IPS-18c (cell line): ENCODE data around the gene TCF25.
"Not testable (repeated sequence)": the region's sequence is repeated elsewhere in the genome, so short reads cannot be mapped to it uniquely, and the experiment has no call there.

ENCODE experiments used
- H3K4me3 ChIP-seq: 2 replicates; pipeline ENCODE4 v1.7.0; 2013; ENCODE audit warnings: low read depth, mild to moderate bottlenecking, low read length, moderate library complexity; ENCODE audit not compliant: insufficient read depth
- H3K9me3 ChIP-seq: one replicate; pipeline ENCODE4 v1.6.1; 2013; ENCODE audit warnings: mild to moderate bottlenecking, low read length, moderate library complexity; ENCODE audit not compliant: control insufficient read depth, insufficient read depth

Gene TCF25

DNA sequence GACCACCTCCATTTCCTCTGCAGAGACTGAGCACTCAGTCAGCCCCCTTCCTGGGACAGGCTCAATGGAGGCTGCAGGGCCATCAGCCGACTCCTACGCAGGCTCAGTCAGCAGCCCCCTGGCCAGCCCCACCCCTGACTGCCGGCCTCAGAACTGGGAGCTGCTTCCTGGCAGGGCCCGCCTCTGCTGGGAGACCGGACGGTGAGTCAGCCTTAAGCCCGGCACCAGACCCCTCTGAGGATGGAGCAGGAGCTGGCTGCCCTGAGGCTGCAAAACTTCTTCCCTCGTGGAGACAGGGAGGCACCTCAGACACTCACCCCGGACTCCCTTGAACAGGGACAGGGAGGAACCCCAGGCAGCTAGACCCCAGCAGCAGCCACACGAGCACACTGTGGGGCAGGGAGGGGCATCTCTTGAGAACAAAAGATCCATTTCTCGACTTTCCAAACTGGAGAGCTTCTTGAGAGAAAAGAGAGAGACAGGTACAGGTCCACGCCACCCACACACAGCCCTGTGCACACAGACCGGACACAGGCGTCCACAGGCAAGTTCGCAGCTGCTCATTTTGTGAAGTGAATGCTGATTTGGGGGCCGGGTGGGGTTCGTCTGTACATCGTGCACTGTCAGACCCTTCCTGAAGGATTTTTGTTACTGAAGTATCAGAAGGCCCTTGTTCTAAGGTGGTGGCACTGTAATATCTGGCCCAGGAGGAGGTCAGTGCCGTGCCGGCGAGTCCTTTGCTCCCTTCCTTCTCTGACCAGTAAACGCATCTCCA lies 48.5 kb downstream of the TCF25 start:
- H3K4me3 ChIP-seq: peak overlapping the region; percentile 47
- H3K9me3 ChIP-seq: no peaks in the 10 kb centered on the region

DNA sequence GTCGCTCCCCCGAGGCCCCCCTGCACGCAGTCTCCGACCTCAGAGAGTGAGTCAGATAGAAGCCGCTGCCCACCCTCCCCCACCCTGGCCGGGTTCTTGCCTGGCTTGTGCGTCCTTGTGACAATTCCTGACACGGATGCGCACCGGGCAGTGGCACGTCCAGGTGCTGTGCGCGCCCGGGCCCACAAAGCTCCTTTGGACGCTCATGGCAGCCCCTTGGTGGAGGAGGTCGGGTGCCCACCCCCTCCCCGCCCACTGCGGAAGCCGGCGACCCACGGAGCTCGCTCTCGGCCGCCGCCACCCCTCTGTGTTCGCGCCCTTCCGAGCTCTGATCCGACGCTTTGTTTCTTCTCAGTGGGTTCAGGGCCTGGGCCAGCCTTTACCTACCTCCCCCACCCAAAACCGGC lies 49.1 kb downstream of the TCF25 start:
- no peaks in the 10 kb centered on the region for H3K9me3 ChIP-seq
- H3K4me3 ChIP-seq: peak overlapping the region; percentile 47

DNA sequence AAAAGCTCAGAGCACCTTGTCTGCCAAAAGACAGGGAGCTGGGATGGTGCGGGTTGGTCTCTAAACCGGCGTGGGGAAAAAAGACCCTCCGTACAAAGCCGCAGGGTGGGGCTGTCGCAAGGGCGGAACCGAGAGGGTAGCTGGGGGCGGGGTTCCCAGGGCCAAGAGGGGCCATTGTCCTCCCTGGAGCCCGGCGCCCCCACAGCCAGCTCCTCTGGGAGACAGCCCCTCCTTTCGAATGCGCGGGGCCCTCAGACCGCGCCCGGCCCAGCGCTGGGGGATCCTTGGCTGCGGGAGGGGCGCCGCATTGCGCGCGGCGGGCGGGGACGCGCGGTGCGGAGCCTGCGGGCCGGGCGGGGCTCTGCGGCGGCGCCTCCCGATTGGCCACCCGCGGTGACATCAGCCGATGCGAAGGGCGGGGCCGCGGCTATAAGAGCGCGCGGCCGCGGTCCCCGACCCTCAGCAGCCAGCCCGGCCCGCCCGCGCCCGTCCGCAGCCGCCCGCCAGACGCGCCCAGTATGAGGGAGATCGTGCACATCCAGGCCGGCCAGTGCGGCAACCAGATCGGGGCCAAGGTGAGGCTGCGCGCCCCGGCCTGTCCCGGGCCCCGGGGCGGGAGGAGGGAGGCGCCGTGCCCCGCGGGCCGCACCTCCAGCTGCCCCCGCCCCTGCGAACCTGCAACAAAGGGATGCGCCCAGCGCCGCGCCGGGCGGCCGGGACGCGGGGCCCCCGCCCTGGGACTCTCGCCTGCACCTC lies 49.7 kb downstream of the TCF25 start, which contains the start of gene TUBB3:
TUBB3 (plus strand) TSS at position 459 of the 756 bp plus-strand sequence; CDS start at position 519, 60 bp downstream.
- peak within 1 kb of the TSS; percentile 61 for H3K4me3 ChIP-seq
- no peaks in the 10 kb centered on the region for H3K9me3 ChIP-seq

DNA sequence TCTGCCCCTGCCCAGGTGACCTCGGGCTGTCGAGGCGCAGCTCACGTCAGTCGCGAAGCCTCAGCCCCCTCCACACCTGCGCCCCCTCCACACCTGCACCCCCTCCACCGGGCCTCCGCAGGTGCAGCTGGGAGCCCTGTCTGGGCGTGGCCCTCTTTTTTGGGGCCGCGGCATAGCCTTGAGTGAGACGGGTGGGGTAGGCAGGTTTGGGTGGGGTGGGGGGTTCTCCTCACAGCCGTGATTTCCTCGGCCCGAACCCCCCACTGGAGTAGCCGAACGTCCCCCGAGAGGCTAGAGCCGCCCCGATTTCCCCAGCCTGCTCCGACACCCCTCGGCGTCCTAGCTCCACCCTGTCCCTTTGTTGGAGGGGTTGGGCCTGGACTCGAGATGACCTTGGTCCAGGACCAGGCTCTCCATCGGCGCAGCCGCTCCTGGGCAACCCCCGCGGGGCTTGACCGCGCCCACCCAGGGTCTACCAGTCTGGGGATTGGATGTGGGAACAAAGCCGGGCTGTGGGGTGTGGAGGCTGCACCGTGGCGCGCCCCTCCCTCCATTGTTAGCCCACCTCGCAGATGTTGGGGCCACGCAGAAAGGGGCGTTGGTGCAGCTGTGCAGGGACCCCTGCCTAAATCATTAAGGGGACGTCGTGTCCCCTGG lies 50.4 kb downstream of the TCF25 start:
- H3K4me3 ChIP-seq: peak overlapping the region; percentile 61
- H3K9me3 ChIP-seq: no peaks in the 10 kb centered on the region

- Histone ChIP-seq H3K9me3 (no peaks in the 10 kb centered on the region), H3K4me3 (peak overlapping the region; percentile 61)
Observed at GRCh38 chr16:89924297-89924924, 51.0 kb downstream of the TCF25 start.

GRCh38 chr16:89924925-89925307 lies 51.5 kb downstream of the TCF25 start:
- peak overlapping the region; percentile 61 for H3K4me3 ChIP-seq

DNA sequence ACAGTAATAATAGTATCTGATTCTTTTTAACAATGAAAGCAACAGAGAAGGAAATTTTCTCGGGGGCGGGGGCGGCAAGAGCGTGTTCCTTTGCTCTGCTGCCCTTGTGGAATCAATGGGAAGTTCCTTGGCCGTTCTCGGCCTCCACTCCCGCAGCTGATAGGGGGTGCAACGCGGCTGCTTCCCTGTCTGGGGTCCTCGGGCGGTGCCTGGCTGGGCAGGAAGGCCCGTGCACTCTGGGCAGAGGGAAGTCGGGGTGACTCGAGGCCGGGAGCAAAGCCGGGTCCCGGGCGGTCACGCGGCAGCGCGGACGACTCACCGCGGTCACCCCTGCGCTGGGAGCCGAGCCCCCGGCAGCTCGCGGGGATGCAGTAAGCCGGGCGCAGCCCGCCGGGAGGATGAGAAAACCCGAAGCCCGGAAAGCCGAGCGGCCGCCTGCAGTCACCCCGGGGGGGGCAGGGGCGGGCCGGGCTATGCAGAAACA lies 52.2 kb downstream of the TCF25 start:
- Histone ChIP-seq H3K4me3 (peak overlapping the region; percentile 61), H3K9me3 (no peaks in the 10 kb centered on the region)

More at GRCh38 chr16:89924925-89925307, 51.5 kb downstream of the TCF25 start:
- no peaks in the 10 kb centered on the region for H3K9me3 ChIP-seq

GRCh38 chr16:89931305-89931896 lies 58.0 kb downstream of the TCF25 start:
- Histone ChIP-seq H3K4me3 (no peak overlapping the region), H3K9me3 (no peaks in the 10 kb centered on the region)

DNA sequence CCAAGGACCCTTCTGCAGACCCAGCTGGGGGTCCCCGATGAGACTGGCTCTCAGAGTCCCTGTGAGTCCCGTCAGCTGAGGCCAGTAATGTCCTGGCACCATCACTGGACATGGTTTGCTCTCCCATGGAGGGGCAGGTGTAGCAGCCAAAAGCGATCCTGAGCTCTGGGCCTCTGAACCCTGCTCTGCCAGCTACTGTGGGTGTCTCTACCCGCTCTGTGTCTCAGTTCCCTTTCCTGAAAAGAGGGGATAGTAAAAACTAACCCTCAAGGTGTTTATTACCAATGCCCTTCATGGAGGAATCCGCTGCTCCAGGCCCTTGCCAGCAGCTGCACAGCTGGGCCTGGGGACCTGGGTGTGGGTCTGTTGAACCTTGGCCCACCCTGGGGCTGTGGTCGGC lies 58.6 kb downstream of the TCF25 start:
- no peaks in the 10 kb centered on the region for H3K9me3 ChIP-seq
- H3K4me3 ChIP-seq: no peak overlapping the region

GRCh38 chr16:89934019-89934418 lies 60.6 kb downstream of the TCF25 start:
- H3K4me3 ChIP-seq, H3K9me3 ChIP-seq: not testable (repeated sequence)

DNA sequence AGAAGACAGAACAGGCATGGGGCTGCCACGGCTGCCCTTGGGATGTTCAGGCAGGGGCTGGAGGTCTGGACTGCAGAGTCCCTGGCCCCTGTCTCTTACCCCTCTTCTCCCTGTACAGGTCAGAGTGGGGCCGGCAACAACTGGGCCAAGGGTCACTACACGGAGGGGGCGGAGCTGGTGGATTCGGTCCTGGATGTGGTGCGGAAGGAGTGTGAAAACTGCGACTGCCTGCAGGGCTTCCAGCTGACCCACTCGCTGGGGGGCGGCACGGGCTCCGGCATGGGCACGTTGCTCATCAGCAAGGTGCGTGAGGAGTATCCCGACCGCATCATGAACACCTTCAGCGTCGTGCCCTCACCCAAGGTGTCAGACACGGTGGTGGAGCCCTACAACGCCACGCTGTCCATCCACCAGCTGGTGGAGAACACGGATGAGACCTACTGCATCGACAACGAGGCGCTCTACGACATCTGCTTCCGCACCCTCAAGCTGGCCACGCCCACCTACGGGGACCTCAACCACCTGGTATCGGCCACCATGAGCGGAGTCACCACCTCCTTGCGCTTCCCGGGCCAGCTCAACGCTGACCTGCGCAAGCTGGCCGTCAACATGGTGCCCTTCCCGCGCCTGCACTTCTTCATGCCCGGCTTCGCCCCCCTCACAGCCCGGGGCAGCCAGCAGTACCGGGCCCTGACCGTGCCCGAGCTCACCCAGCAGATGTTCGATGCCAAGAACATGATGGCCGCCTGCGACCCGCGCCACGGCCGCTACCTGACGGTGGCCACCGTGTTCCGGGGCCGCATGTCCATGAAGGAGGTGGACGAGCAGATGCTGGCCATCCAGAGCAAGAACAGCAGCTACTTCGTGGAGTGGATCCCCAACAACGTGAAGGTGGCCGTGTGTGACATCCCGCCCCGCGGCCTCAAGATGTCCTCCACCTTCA lies 61.5 kb downstream of the TCF25 start:
- H3K9me3 ChIP-seq: no peaks in the 10 kb centered on the region

GRCh38 chr16:89935620-89936019 lies 62.2 kb downstream of the TCF25 start:
- H3K4me3 ChIP-seq, H3K9me3 ChIP-seq: not testable (repeated sequence)

More for the DNA sequence above, 61.5 kb downstream of the TCF25 start:
- no peak overlapping the region for H3K4me3 ChIP-seq

DNA sequence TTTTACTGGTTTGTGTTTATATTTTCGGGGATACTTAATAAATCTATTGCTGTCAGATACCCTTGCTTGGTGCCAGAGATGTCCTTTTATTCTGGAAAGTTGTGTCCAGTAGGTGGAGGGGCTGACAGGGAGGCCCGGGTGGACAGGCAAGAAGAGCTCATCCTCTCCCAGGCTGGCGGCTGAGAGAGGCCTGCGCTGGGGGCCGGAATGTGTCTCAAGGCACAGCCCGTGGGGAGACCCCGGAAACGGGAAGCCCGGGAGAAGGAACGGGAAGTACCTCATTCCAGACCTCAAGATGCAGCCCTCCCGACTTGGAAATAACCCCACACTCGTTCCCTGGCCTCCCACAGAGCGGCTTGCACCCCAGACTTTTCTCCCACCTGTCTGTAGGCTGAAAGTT lies 62.6 kb downstream of the TCF25 start:
- H3K4me3 ChIP-seq: no peak overlapping the region

DNA sequence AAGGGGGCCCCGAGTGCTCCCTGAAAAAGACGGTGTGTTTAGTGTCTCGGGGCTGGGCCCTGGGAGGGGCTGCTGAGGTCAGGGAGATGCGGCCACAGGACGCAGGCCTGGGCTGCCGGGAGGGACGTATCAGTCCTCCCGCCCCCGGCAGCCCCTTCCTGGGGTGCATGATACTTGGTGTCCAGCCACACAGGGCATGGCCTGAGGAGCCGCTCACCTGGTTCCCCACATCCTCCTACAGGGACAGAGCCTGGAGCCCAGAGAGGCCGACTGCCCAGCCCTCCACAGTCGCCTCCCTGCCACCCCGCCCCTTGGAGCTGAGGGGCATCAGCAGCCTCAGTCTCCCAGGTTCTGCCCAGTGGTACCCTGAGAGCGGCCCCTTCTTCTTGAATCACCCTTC lies 63.1 kb downstream of the TCF25 start:
- H3K4me3 ChIP-seq: no peak overlapping the region

More for the DNA sequence above, 62.6 kb downstream of the TCF25 start:
- no peaks in the 10 kb centered on the region for H3K9me3 ChIP-seq

DNA sequence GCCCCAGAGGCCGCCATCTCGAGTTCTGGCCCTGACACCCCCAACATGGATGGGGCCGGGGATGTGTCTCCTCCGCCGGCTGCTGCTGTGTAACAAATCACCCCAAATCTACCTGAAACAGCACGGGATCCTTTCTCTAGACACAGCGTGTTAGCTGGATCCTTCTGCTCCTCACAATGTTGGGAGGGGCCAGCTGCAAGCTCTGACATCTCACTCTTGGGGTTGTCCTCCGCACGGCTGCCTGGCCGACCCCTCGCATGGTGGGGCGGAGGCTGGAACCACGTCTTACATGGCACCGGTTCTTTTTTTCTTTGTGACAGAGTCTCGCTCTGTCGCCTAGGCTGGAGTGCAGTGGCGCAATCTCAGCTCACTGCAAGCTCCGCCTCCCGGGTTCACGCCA lies 63.6 kb downstream of the TCF25 start:
- no peak overlapping the region for H3K4me3 ChIP-seq
- no peaks in the 10 kb centered on the region for H3K9me3 ChIP-seq

More for the DNA sequence above, 63.1 kb downstream of the TCF25 start:
- no peaks in the 10 kb centered on the region for H3K9me3 ChIP-seq
